Tibial nerve (tissue), 4 donors: Measurements from ENCODE around the gene CDS2.

Source experiments
- CTCF ChIP-seq, 5 experiments: fragments of 200-600 bp in 3 of 5; fragments of 450-650 bp in 2 of 5; sonication (generic) in 3 of 5; IDR thresholded peaks; one replicate each; pipeline ENCODE4 v1.5.1; 2016 to 2019; ENCODE audit warnings: antibody characterized with exemption in 5 of 5, mild to moderate bottlenecking in 3 of 5, moderate library complexity in 2 of 5
- EP300 ChIP-seq, 2 donors: sonication (generic); formaldehyde crosslinking; IDR thresholded peaks; one replicate each; pipeline ENCODE4 v1.6.1; 2017; ENCODE audit warnings: antibody characterized with exemption in 2 of 2, mild to moderate bottlenecking in 1 of 2

- TF ChIP-seq CTCF (IDR thresholded peaks at IDR 0.05): no peak
- TF ChIP-seq EP300 (IDR thresholded peaks at IDR 0.05): no peak
Observed at GRCh38 chr20:5182615-5183254, 55.9 kb downstream of the CDS2 start.
